Measurements from ENCODE around the gene SLX9.

SLX9 gene

DNA sequence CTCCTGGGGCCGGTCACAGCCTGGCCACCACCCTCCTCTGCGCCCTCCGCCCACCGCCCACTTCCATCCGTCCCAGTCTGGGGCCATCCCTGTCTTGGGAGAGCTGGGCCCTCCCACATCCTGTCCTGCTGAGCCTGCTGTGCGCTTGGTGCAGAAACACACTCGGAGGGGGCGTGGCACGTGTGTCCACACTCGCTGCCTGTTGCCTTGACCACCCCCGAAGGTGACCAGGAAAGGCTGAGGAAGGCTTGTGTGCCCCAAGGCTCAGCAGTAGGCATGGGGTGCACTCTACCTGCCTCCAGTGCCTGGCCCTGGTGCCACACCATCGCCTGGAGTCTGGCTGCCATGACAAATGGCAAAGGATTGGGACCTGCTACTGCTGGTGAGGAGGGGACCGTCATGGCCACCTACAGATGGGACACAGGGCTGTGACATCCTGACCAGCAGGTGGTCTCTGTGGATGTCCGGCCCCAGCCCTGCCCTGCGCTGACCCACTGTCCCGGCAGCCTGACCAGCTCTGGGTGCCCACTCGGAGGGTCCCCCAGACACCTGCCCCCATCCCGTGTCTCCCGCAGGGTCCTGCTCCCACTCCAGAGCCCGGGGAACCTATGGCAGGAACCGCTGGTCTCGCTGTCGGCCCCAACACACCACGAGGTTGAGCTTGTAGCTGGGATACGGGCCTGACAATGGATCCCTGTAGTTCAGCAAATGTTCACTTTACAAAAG lies 43.1 kb upstream of the SLX9 start:
- ChIA-PET POLR2A (interaction anchor here (1.2 kb wide), 1 partner anchor 96 kb away, joined by 4 read pairs; no protein-coding TSS in a partner anchor), CTCF (no interaction called here)
- no peak for DNase-seq (ENCODE audit: extremely low spot score)
- TF ChIP-seq HDGF (IDR thresholded peaks at IDR 0.05; ENCODE audit: borderline replicate concordance): no peak
- TF ChIP-seq NFRKB (IDR thresholded peaks at IDR 0.05): no peak
- no peak for TF ChIP-seq FOXK2 (IDR thresholded peaks at IDR 0.05)
- no peak for TF ChIP-seq FOXA1 (IDR thresholded peaks at IDR 0.05)
- no peak for TF ChIP-seq SUZ12 (IDR thresholded peaks at IDR 0.05)
- no peak for TF ChIP-seq LEF1 (IDR thresholded peaks at IDR 0.05; ENCODE audit: borderline replicate concordance)
- no peak for TF ChIP-seq ZNF384 (IDR thresholded peaks at IDR 0.05)
- no peak for TF ChIP-seq CTBP1 (IDR thresholded peaks at IDR 0.05; ENCODE audit: borderline replicate concordance)
- no peak for TF ChIP-seq BHLHE40 (IDR thresholded peaks at IDR 0.05; ENCODE audit: borderline replicate concordance)
- TF ChIP-seq SP1 (IDR thresholded peaks at IDR 0.05): no peak
- no peak for TF ChIP-seq ARNT (IDR thresholded peaks at IDR 0.05)
- TF ChIP-seq ELF4 (IDR thresholded peaks at IDR 0.05): no peak
- TF ChIP-seq FOXM1 (IDR thresholded peaks at IDR 0.05; ENCODE audit: borderline replicate concordance): no peak
- TF ChIP-seq L3MBTL2 (conservative IDR thresholded peaks at IDR 0.05): no peak
- no peak for TF ChIP-seq TARDBP (IDR thresholded peaks at IDR 0.05)
- TF ChIP-seq, protein P1, sequence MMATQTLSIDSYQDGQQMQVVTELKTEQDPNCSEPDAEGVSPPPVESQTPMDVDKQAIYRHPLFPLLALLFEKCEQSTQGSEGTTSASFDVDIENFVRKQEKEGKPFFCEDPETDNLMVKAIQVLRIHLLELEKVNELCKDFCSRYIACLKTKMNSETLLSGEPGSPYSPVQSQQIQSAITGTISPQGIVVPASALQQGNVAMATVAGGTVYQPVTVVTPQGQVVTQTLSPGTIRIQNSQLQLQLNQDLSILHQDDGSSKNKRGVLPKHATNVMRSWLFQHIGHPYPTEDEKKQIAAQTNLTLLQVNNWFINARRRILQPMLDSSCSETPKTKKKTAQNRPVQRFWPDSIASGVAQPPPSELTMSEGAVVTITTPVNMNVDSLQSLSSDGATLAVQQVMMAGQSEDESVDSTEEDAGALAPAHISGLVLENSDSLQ (IDR thresholded peaks at IDR 0.05): no peak

DNA sequence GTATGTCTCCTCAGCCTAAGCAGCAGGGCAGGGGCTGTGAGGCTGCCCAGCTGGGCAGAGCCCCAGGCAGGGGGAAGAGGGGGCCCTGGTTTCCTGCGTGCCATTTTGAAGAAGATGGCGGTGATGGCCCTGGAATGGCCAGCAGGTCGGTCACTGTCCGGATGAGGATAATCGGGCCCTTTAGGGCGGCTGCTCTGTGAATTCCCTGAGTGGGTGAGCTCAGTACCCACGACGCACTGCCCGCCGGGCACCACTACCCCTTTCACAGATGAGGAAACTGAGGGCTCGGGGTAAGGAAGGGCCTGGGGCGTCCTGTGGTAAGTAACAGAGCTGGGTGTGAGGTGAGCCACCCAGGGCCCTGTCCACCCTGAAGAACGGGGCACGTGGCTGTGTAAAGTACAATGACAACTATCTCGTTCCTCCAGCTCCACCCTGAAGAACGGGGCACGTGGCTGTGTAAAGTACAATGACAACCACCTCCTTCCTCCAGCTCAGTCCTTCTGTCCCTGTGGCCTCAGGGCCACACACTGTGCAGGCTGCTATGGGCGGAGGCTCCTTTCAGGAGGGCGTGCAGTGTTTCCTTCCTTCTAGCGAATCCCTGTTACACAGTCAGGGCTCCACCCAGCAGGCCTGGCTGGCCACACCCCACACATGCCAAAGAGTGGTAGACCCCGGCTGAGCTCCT lies 42.4 kb upstream of the SLX9 start:
- DNase-seq (ENCODE audit: extremely low spot score): peak; percentile 49
- ChIA-PET POLR2A (interaction anchor here (1.2 to 1.5 kb wide), 2 partner anchors 43 to 97 kb away, joined by 4 to 6 read pairs; partner anchors contain the start of gene SLX9), CTCF (no interaction called here)
- TF ChIP-seq ZNF384 (IDR thresholded peaks at IDR 0.05): no peak
- TF ChIP-seq FOXM1 (IDR thresholded peaks at IDR 0.05; ENCODE audit: borderline replicate concordance): no peak
- no peak for TF ChIP-seq NFRKB (IDR thresholded peaks at IDR 0.05)
- TF ChIP-seq FOXA1 (IDR thresholded peaks at IDR 0.05): no peak
- TF ChIP-seq BHLHE40 (IDR thresholded peaks at IDR 0.05; ENCODE audit: borderline replicate concordance): no peak
- no peak for TF ChIP-seq SUZ12 (IDR thresholded peaks at IDR 0.05)
- no peak for TF ChIP-seq FOXK2 (IDR thresholded peaks at IDR 0.05)
- TF ChIP-seq L3MBTL2 (conservative IDR thresholded peaks at IDR 0.05): no peak
- TF ChIP-seq ARNT (IDR thresholded peaks at IDR 0.05): no peak

DNA sequence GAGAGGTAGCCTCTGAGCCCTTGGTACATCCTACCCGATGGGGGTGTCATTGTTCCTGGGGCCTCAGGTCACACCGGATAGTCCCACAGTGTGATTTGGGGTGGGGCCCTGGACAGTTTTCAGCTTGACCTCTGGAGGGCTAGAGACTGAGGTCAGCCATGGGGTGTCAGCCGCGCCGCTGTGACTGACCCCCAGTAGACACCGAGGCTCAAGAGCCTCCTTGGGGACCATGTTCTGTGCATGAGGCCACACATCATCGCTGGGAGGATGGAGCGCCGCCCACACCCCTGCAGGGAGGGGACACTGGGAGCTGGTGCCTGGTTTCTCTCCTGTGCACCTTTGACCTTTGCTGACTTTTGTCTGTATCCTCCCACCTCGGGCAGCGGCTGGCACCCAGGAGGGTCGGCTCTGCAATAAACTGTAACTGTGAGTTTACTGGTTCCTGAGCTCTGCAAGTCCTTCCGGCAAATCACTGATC lies 41.8 kb upstream of the SLX9 start:
- no peak for DNase-seq (ENCODE audit: extremely low spot score)
- TF ChIP-seq ARNT (IDR thresholded peaks at IDR 0.05): no peak
- no peak for TF ChIP-seq ZNF384 (IDR thresholded peaks at IDR 0.05)
- ChIA-PET CTCF (no interaction called here), POLR2A (interaction anchor here (1.2 to 1.5 kb wide), 2 partner anchors 42 to 97 kb away, joined by 4 to 6 read pairs; partner anchors contain the start of gene SLX9)

DNA sequence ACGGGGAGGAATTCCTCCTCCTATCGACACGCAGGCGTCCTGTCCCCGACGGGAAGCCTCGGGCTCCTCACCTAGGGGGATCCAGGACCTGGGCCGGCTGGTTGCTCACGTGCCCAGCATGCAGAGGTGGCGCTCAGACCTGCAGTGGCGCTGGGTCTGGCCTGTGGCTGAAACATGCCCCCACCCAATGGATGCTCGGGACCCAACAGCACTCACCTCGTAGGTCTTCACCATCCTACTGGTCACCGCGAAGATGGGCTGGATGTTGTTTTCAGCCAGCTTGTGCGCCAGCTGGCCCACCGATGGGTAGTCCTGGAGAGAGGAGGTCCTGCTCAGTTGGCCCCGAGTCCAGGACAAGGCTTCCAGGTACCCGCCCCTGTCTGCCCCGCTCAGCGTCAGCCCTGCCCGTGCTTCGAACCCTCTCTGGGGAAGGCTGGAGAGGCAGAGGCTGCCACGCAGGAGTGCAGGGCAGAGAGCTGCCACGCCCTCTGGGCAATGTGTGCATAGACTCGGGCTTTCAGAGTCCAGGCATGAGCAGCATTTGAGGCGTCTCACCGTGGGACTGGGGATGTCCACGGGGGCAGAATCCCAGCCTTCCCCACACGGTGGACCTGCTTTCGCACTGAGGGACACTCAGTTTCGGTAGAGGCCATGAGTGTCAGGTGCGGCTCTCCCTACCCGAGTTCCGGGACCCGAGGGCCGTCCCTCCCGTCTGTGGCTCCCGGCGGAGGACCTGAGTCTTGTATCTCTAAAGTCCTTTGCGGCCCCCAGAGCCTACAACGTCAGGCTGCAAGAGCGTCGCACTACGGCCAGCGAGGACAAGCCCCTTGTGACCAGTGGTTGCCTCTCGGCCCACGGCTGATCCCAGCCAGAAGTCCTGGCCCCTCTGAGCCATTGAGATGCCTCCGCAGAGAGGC lies 40.7 kb upstream of the SLX9 start:
- DNase-seq (ENCODE audit: extremely low spot score): no peak
- POLR2A ChIA-PET: no interaction called here
- CTCF ChIA-PET: no interaction called here
- TF ChIP-seq ZNF384 (IDR thresholded peaks at IDR 0.05): no peak
- no peak for TF ChIP-seq LEF1 (IDR thresholded peaks at IDR 0.05; ENCODE audit: borderline replicate concordance)
- no peak for TF ChIP-seq ARNT (IDR thresholded peaks at IDR 0.05)
- TF ChIP-seq FOXM1 (IDR thresholded peaks at IDR 0.05; ENCODE audit: borderline replicate concordance): no peak
- TF ChIP-seq NFRKB (IDR thresholded peaks at IDR 0.05): no peak
- no peak for TF ChIP-seq FOXA1 (IDR thresholded peaks at IDR 0.05)
- no peak for TF ChIP-seq BHLHE40 (IDR thresholded peaks at IDR 0.05; ENCODE audit: borderline replicate concordance)
- TF ChIP-seq HDGF (IDR thresholded peaks at IDR 0.05; ENCODE audit: borderline replicate concordance): no peak
- TF ChIP-seq, protein P1 (IDR thresholded peaks at IDR 0.05): no peak
- no peak for TF ChIP-seq SP1 (IDR thresholded peaks at IDR 0.05)
- no peak for TF ChIP-seq CTBP1 (IDR thresholded peaks at IDR 0.05; ENCODE audit: borderline replicate concordance)
- TF ChIP-seq TARDBP (IDR thresholded peaks at IDR 0.05): no peak
- TF ChIP-seq ELF4 (IDR thresholded peaks at IDR 0.05): no peak
- no peak for TF ChIP-seq FOXK2 (IDR thresholded peaks at IDR 0.05)
- no peak for TF ChIP-seq L3MBTL2 (conservative IDR thresholded peaks at IDR 0.05)
- no peak for TF ChIP-seq SUZ12 (IDR thresholded peaks at IDR 0.05)

DNA sequence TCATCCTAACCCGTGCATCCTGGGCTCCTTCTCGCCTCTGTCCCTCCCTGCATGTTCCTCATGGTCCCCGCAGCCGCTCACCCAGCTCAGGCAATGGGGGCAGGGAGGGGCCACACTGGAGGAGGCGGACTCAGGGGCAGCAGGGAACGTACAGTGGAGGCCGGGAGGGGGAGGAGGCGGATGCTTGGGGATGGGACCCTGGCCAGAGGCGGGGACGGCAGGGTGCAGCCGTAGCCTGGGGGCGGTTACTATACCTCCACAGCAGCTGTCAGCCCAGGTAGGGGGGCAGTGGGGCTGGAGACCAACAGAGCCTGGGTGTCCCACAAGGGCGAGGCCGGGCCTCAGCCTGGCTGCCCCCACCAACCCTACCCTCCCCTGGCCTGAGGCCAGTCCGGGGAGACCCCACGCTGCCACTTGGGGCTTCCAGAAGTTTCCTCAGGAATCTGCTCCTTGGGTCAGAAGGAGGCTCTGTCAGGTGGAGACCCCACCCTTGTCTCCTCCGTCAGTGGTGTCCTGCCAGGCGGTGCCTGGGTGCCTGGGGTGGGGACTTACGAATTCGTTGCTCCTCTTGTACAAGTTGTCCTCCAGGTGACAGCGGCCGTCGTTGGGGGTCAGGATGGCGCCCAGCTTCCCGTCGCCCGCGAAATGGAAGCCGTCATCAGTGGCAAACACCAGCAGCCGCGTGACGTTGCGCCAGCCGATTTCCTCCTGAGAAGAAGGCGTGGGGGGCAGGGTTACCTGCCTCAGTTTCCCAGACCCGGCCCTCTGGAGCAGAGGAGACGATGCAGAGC lies 39.9 kb upstream of the SLX9 start:
- ChIA-PET POLR2A (no interaction called here), CTCF (no interaction called here)
- TF ChIP-seq, protein P1 (IDR thresholded peaks at IDR 0.05): no peak
- TF ChIP-seq FOXK2 (IDR thresholded peaks at IDR 0.05) (no peak), SUZ12 (IDR thresholded peaks at IDR 0.05) (no peak), L3MBTL2 (conservative IDR thresholded peaks at IDR 0.05) (no peak), FOXA1 (IDR thresholded peaks at IDR 0.05) (no peak), ELF4 (IDR thresholded peaks at IDR 0.05) (no peak), BHLHE40 (IDR thresholded peaks at IDR 0.05; ENCODE audit: borderline replicate concordance) (no peak), ZNF384 (IDR thresholded peaks at IDR 0.05) (no peak), TARDBP (IDR thresholded peaks at IDR 0.05) (no peak), ARNT (IDR thresholded peaks at IDR 0.05) (no peak), SP1 (IDR thresholded peaks at IDR 0.05) (no peak), FOXM1 (IDR thresholded peaks at IDR 0.05; ENCODE audit: borderline replicate concordance) (no peak), CTBP1 (IDR thresholded peaks at IDR 0.05; ENCODE audit: borderline replicate concordance) (no peak), LEF1 (IDR thresholded peaks at IDR 0.05; ENCODE audit: borderline replicate concordance) (no peak), NFRKB (IDR thresholded peaks at IDR 0.05) (no peak), HDGF (IDR thresholded peaks at IDR 0.05; ENCODE audit: borderline replicate concordance) (no peak)
- DNase-seq (ENCODE audit: extremely low spot score): no peak
